Activated CD4-positive, alpha-beta T cell treated with anti-CD3 and anti-CD28 coated beads, Interleukin-2, amount 10 ng/mL, durations not matched to agents 7 days and 5 days (primary cell): Measurements from ENCODE around the gene CFAP299. TPM values are rescaled to one million over a fixed set of nuclear protein-coding genes. Genes with fewer than 3 reads are reported as not detected.
A peak's percentile ranks its signal among the peaks of the same experiment; 100 is the strongest.

Experiments
- CTCF ChIA-PET: fragments of 350-600 bp; sonication (Branson Sonifier 250); formaldehyde crosslinking; loops from one replicate; lab custom pipeline; 2021; ENCODE audit warnings: antibody characterized with exemption; lab: Charles Lee
- POLR2A ChIA-PET: fragments of 350-600 bp; sonication (Branson Sonifier 250); formaldehyde crosslinking; loops from one replicate; lab custom pipeline; 2021; ENCODE audit warnings: antibody characterized with exemption; lab: Charles Lee
- DNase-seq: peaks from one replicate; pipeline ENCODE4 v3.0.0-alpha.2; 2020
- H3K27ac Mint-ChIP-seq: one replicate; pipeline ENCODE4 v1.8.0; 2021; ENCODE audit warnings: mild to moderate bottlenecking, moderate library complexity, mixed read lengths
- H3K27me3 Mint-ChIP-seq: one replicate; pipeline ENCODE4 v1.8.0; 2021; ENCODE audit warnings: mixed read lengths
- H3K36me3 Mint-ChIP-seq: one replicate; pipeline ENCODE4 v1.8.0; 2021; ENCODE audit warnings: low read depth, mixed read lengths
- H3K4me1 Mint-ChIP-seq: one replicate; pipeline ENCODE4 v1.8.0; 2021; ENCODE audit warnings: mixed read lengths
- H3K4me3 Mint-ChIP-seq: one replicate; pipeline ENCODE4 v1.8.0; 2021; ENCODE audit warnings: mild to moderate bottlenecking, moderate library complexity, mixed read lengths
- H3K9me3 Mint-ChIP-seq: one replicate; pipeline ENCODE4 v1.8.0; 2021; ENCODE audit warnings: mixed read lengths
- total RNA-seq, 2 experiments: library from RNA; stranded (reverse); gene quantifications; one replicate each; pipeline ENCODE4 v1.2.3, GENCODE V29; 2021

The CFAP299 gene
- total RNA-seq, 2 experiments from 2014 or later, result not detected

DNA sequence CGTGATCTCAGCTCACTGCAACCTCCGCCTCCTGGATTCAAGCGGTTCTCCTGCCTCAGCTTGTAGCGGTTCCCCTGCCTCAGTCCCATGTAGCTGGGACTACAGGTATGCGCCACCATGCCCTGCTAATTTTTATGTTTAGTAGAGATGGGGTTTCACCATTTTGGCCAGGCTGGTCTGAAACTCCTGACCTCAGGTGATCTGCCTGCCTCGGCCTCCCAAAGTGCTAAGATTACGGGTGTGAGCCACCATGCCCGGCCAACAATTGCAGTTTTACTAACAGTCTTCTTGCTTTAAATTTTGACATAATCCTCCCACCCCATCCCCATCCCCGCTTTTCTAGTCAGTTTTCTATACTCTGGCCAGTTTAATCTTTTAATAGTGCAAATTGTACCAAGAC is 112.0 kb downstream of the CFAP299 start:
- H3K9me3 Mint-ChIP-seq, result peaks cover 22% of the 10 kb centered on the region
- peaks cover under 1% of the 10 kb centered on the region for H3K27me3 Mint-ChIP-seq
- no peak overlapping the region for H3K27ac Mint-ChIP-seq
- no peak overlapping the region for H3K4me3 Mint-ChIP-seq
- POLR2A ChIA-PET, result no interaction called here
- CTCF ChIA-PET, result no interaction called here
- DNase-seq, result no peak
- H3K36me3 Mint-ChIP-seq, result peaks cover 11% of the 10 kb centered on the region
- H3K4me1 Mint-ChIP-seq, result no peaks in the 10 kb centered on the region

DNA sequence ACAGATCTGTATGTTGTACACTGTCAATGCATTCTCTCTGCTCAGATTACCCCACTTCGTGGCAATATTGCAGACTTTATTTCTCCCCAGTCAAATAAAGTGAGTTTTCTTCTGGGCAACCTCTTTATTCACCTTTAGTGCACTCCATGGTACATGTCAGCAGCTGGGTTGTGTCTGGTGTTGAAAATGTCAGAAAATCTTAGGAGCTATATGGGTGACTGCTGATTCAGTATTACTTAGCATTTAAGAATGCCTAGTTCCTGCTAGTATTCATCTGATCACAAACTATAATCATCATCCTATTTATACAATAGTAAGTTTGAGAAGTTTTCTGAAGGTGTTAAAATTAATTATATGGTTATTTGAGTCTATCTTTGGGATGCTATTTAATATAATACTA is 112.5 kb downstream of the CFAP299 start:
- no peak for DNase-seq
- CTCF ChIA-PET, result no interaction called here
- H3K36me3 Mint-ChIP-seq, result peaks cover 10% of the 10 kb centered on the region
- H3K4me3 Mint-ChIP-seq, result no peak overlapping the region
- H3K9me3 Mint-ChIP-seq, result peaks cover 21% of the 10 kb centered on the region
- POLR2A ChIA-PET, result no interaction called here
- H3K27me3 Mint-ChIP-seq, result no peaks in the 10 kb centered on the region
- no peaks in the 10 kb centered on the region for H3K4me1 Mint-ChIP-seq
- no peak overlapping the region for H3K27ac Mint-ChIP-seq

DNA sequence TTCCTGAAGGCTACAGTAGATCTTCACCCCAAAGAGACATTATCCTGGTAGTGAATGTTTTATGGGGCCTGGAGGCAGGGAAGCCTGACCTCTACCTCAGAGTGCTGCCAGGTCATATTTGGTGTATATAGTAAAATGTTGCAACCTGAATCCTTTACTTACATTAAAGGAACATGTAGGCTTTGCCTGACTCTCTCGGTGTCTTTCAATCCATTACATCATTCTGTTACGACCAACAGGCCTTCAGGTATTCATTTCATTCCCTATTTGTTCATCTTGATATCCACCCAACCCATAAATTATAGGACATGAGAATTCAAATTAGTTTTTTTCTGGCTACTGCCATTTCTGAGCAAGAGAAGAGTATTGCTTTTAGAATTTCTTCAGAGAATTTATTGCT is 116.5 kb downstream of the CFAP299 start:
- H3K4me3 Mint-ChIP-seq, result no peak overlapping the region
- H3K27me3 Mint-ChIP-seq, result no peaks in the 10 kb centered on the region
- DNase-seq, result no peak
- H3K36me3 Mint-ChIP-seq, result peaks cover 3% of the 10 kb centered on the region
- ChIA-PET CTCF (no interaction called here), POLR2A (no interaction called here)
- no peaks in the 10 kb centered on the region for H3K4me1 Mint-ChIP-seq
- H3K9me3 Mint-ChIP-seq, result peaks cover 13% of the 10 kb centered on the region
- H3K27ac Mint-ChIP-seq, result no peak overlapping the region

DNA sequence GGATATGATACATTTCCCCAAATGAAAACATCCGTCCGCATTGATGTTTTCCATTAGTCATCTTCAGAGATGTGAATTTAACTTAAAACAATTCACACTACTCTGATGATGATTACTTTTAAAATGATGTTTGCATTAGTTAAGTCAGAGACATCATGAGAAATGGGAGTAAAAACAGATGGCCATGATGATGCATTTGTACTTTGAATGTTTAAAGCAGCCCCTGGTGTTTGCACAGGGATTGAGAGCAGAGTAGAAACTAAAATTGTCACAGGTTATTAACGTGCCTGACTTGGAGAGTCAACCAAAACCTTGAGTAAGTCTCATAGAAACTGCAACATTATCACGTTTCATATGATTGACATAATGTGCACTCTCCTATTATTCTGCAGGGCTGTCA is 117.2 kb downstream of the CFAP299 start:
- Mint-ChIP-seq H3K27ac (no peak overlapping the region), H3K9me3 (peaks cover 13% of the 10 kb centered on the region), H3K27me3 (no peaks in the 10 kb centered on the region), H3K4me1 (no peaks in the 10 kb centered on the region), H3K4me3 (no peak overlapping the region), H3K36me3 (peaks cover 3% of the 10 kb centered on the region)
- CTCF ChIA-PET, result no interaction called here
- DNase-seq, result no peak
- POLR2A ChIA-PET, result no interaction called here

DNA sequence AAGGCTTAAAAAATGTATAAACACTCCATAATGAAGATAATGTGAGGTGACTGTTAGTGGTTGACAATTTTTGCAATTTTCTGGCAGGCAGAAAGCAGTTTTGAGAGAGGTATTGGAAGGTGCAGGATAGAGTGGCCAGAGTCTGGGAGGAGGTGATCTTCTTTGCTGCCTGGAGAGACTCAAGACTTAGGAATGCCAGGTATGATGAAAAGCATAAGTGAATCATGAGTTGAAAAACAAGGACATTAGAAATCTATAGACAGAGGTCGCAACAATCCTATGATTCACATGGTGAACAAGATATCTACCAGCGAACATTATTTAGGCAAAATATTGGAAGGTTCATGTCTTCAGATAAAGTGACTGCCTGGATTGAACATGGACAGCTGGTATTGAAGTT is 118.5 kb downstream of the CFAP299 start:
- H3K9me3 Mint-ChIP-seq, result peaks cover 13% of the 10 kb centered on the region
- POLR2A ChIA-PET, result no interaction called here
- H3K27me3 Mint-ChIP-seq, result no peaks in the 10 kb centered on the region
- no peak overlapping the region for H3K27ac Mint-ChIP-seq
- CTCF ChIA-PET, result no interaction called here
- peaks cover 3% of the 10 kb centered on the region for H3K36me3 Mint-ChIP-seq
- H3K4me3 Mint-ChIP-seq, result no peak overlapping the region
- no peaks in the 10 kb centered on the region for H3K4me1 Mint-ChIP-seq
- DNase-seq, result no peak

DNA sequence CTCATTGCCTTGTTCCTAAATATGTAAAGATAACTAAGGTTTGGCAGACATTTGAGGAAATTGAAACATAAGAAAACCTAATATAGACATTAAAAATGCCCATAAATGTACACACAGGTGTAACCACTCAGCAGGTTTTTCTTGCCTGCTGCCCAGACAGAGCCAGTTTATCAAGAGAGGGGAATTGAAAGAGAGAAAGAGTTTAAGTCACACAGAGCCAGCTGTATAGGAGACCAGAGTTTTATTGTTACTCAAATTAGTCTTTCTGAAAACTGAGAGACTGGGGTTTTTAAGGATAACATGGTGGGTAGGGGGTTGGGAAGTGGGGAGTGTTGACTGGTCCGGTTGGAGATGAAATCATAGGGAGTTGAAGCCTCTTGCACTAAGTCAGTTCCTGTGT is 119.0 kb downstream of the CFAP299 start:
- Mint-ChIP-seq H3K27ac (no peak overlapping the region), H3K27me3 (no peaks in the 10 kb centered on the region), H3K36me3 (peaks cover 3% of the 10 kb centered on the region), H3K4me1 (no peaks in the 10 kb centered on the region), H3K4me3 (no peak overlapping the region), H3K9me3 (peaks cover 13% of the 10 kb centered on the region)
- POLR2A ChIA-PET, result no interaction called here
- DNase-seq, result no peak
- CTCF ChIA-PET, result no interaction called here

DNA sequence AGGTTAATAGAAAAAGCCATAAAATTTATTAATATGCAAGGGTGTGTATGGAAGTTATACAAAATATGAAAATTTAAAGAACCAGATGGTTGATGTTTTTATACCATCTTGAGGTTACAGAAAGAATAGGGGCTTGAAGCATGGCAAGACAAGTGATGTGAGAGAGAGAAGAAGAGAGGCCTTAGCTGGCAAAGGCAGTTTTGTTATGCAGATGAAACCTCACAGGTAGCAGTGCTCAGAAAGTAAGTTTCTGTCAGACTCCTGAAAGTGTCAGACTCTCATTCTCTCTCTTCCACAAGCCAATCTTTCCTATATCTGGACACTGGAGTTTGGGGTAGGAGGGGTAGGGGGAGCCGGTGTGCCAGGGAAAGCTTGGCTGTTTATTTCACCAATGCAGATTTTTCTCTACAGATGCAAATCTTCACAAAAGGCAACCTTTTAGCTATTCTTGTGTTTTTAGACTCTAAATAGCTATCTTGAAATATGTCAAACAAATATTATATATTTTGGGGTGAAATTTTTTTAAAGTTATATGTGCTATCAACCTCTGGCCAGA is 124.5 kb downstream of the CFAP299 start:
- POLR2A ChIA-PET, result no interaction called here

DNA sequence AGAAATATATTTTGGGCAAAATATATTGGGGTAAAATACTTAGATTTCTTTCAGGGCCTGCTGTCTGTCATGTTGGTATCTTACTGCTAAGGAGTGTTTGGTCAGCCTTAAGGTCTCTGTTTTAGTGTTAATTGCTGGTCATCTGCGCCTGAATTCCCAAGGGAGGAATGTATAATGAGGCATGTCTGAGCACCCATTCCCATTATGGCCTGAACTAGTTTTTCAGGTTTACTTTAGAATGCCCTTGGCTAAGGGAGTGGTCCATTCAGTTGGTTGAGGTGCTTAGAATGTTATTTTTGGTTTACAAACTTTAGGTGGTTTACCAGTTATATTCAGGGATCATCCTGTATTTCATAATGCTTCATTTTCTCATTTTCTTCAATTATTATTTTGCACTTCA is 125.9 kb downstream of the CFAP299 start:
- no peak for DNase-seq
- H3K9me3 Mint-ChIP-seq, result peaks cover 11% of the 10 kb centered on the region
- H3K27ac Mint-ChIP-seq, result no peak overlapping the region
- H3K4me1 Mint-ChIP-seq, result peaks cover 16% of the 10 kb centered on the region
- ChIA-PET POLR2A (no interaction called here), CTCF (interaction anchor here (0.6 to 1.2 kb wide), 2 partner anchors 25 to 1252 kb away, joined by 3 to 4 read pairs; no protein-coding TSS in a partner anchor)
- no peak overlapping the region for H3K4me3 Mint-ChIP-seq
- no peaks in the 10 kb centered on the region for H3K27me3 Mint-ChIP-seq
- peaks cover 13% of the 10 kb centered on the region for H3K36me3 Mint-ChIP-seq

More for the DNA sequence above, 124.5 kb downstream of the CFAP299 start:
- Mint-ChIP-seq H3K4me3 (no peak overlapping the region), H3K9me3 (peaks cover 11% of the 10 kb centered on the region), H3K27ac (no peak overlapping the region), H3K36me3 (peaks cover 13% of the 10 kb centered on the region), H3K4me1 (peaks cover 16% of the 10 kb centered on the region), H3K27me3 (no peaks in the 10 kb centered on the region)
- CTCF ChIA-PET, result no interaction called here
- DNase-seq, result no peak

DNA sequence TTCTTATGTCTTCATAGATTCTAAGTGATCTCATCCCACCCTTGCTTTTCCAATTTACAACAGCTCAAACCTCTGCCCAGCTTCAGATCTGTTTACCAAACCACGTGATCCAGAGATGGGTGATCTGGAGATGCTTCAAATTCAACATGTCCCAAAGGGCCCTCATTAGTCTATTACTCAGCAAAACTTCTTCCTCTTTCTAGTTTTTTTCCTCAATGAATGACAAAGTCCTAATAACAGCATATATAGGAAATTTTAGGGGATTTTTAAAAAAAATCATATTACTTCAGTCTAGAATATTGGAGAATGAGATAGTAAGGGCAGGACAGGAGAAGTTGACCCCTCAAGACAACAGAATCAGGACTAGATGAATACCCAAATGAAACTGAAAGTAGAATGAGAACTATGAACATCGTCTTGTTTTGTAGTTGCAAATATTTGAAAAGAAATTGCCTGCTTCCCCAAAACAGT is 127.1 kb downstream of the CFAP299 start:
- Mint-ChIP-seq H3K27ac (peak overlapping the region; percentile 86), H3K27me3 (no peaks in the 10 kb centered on the region), H3K9me3 (peaks cover 11% of the 10 kb centered on the region), H3K4me3 (peak overlapping the region; percentile 60), H3K4me1 (peaks cover 16% of the 10 kb centered on the region), H3K36me3 (peaks cover 13% of the 10 kb centered on the region)
- ChIA-PET CTCF (interaction anchor here (1.2 kb wide), 1 partner anchor 24 kb away, joined by 3 read pairs; no protein-coding TSS in a partner anchor), POLR2A (no interaction called here)
- no peak for DNase-seq

DNA sequence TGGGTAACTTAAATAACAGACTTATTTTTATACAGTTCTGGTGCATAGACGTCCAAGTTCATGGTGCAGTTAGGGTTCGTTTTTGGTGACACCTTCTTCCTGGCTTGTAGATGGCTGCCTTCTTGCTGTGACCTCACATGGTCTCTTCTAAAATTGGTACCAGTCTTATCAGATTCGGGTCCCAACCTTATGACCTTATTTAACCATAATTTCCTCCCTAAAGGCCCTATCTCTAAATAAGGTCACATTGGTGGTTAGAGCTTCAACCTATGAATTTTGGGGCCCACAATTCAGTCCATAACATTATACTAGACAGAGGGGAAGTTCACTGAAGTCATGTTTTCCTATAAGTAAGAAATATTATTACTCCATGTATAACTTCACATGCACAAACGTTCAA is 128.0 kb downstream of the CFAP299 start:
- Mint-ChIP-seq H3K4me3 (no peak overlapping the region), H3K27me3 (no peaks in the 10 kb centered on the region), H3K27ac (peak overlapping the region; percentile 72), H3K4me1 (peaks cover 16% of the 10 kb centered on the region), H3K9me3 (peaks cover 11% of the 10 kb centered on the region), H3K36me3 (peaks cover 13% of the 10 kb centered on the region)
- POLR2A ChIA-PET, result no interaction called here
- CTCF ChIA-PET, result no interaction called here
- no peak for DNase-seq

DNA sequence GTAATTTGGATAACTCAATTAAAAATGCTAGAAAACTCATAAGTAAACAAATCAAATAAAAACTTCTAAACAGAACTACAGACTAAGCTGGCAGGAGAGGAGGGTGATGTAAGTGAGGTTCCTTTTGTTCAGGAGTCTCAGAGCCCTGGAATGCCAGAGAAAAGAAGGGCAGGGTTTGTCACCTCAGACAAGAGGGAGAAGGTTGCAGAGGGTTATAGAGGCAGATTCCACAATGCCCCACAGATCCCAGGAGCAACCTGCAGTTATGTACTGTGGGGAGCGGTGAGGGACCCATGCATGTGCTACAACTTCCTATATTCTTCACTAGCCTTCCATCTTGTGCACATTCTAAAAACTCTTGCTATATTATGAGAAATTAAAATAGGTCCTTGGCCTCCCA is 129.7 kb downstream of the CFAP299 start:
- H3K27ac Mint-ChIP-seq, result no peak overlapping the region
- CTCF ChIA-PET, result no interaction called here

DNA sequence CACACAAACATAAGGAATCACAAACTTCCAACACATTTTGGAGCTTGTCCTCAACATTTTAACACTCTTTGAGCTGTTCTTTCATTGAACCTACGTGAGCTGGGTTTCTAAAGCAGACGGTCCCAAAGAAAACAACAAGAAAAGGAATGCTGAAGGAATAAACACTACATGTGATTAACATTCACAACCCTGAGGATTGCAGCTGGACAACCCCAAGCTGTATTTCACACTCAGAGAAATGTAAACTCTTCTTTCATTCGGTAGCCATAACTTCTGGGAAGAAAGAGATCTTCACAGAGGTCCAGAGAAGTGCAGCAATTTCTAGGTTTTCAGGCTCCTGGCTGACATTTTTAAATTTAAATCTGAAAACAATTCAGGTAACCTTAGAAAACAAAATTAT is 130.2 kb downstream of the CFAP299 start:
- Mint-ChIP-seq H3K36me3 (peaks cover 12% of the 10 kb centered on the region), H3K4me3 (no peak overlapping the region), H3K9me3 (peaks cover 11% of the 10 kb centered on the region), H3K4me1 (peaks cover 20% of the 10 kb centered on the region), H3K27ac (no peak overlapping the region), H3K27me3 (no peaks in the 10 kb centered on the region)
- POLR2A ChIA-PET, result no interaction called here
- CTCF ChIA-PET, result no interaction called here
- DNase-seq, result no peak

More for the DNA sequence above, 129.7 kb downstream of the CFAP299 start:
- H3K4me3 Mint-ChIP-seq, result no peak overlapping the region
- no peaks in the 10 kb centered on the region for H3K27me3 Mint-ChIP-seq
- H3K36me3 Mint-ChIP-seq, result peaks cover 13% of the 10 kb centered on the region
- POLR2A ChIA-PET, result no interaction called here
- peaks cover 11% of the 10 kb centered on the region for H3K9me3 Mint-ChIP-seq
- peaks cover 20% of the 10 kb centered on the region for H3K4me1 Mint-ChIP-seq
- no peak for DNase-seq

DNA sequence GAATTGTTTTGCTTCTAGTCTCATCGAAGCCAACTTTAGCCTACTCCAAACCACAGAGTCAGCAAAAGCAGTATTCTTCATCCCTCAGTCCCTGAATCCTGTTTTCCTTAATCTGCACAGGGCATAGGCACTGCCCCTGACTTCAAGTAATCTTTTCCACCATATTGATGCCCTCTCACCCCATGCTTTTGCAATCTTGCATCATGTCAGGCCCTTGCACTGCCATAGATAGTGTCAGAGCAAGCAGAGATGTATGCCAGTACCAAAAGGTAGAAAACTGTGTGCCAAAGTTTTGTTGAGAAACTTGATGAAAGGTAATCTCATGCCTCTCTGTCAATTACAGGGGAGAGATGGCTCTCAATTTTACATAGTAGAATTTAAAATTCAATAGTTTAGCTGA is 131.1 kb downstream of the CFAP299 start:
- H3K4me3 Mint-ChIP-seq, result no peak overlapping the region
- peaks cover 10% of the 10 kb centered on the region for H3K9me3 Mint-ChIP-seq
- CTCF ChIA-PET, result no interaction called here

DNA sequence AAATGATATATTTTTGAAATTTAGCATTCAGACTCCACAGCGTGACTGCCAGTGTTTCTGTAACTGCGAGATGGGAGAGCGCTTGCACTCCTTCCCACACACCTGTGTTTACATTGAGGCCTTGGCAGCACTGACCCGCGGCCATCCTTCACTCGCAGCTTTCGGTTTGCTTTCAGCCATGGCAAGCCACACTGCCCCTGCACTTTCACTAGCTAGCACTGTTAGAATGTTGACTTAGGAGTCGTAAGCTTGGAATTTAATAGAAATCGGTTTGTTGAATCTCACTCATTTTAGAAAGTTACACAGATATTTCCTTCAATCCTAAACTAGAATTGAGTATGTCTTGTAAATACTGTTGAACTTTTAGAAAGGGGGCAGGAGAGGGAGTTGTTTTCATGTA is 136.2 kb downstream of the CFAP299 start:
- Mint-ChIP-seq H3K36me3 (no peaks in the 10 kb centered on the region), H3K4me3 (no peak overlapping the region), H3K4me1 (peaks cover 8% of the 10 kb centered on the region), H3K27me3 (no peaks in the 10 kb centered on the region), H3K9me3 (no peaks in the 10 kb centered on the region), H3K27ac (no peak overlapping the region)
- CTCF ChIA-PET, result no interaction called here
- POLR2A ChIA-PET, result no interaction called here
- no peak for DNase-seq

More for the DNA sequence above, 131.1 kb downstream of the CFAP299 start:
- DNase-seq, result no peak
- Mint-ChIP-seq H3K4me1 (peaks cover 20% of the 10 kb centered on the region), H3K36me3 (peaks cover 10% of the 10 kb centered on the region), H3K27ac (peak overlapping the region; percentile 64), H3K27me3 (no peaks in the 10 kb centered on the region)
- POLR2A ChIA-PET, result no interaction called here
